GM12878 (cell line): Measurements from ENCODE around the gene CPSF4L. TPM values are rescaled to one million over a fixed set of nuclear protein-coding genes. Genes with fewer than 3 reads are reported as not detected.

ENCODE experiments used
- ATAC-seq: fragments of 200-7000 bp; cut with Tn5 transposase; 3 replicates; pipeline ENCODE4 v1.9.1; 2020; ENCODE audit warnings: mild to moderate bottlenecking, moderate library complexity
- BruUV-seq: library from RNA; stranded (reverse); fragments of 400-500 nt; replicated peaks from 2 replicates; lab custom pipeline; 2021; lab: Mats Ljungman, UMichigan
- CTCF ChIA-PET: fragments of 300-600 bp; sonication (Branson Sonifier 250); formaldehyde crosslinking; extraction: SDS; loops from one replicate; lab custom pipeline; 2021; ENCODE audit warnings: inconsistent platforms; lab: Yijun Ruan, JAX
- POLR2A ChIA-PET: fragments of 350-600 bp; formaldehyde crosslinking; extraction: SDS; loops from one replicate; lab custom pipeline; 2021; ENCODE audit warnings: inconsistent platforms; lab: Charles Lee
- RAD21 ChIA-PET: fragments of 300-600 bp; sonication (Branson Sonifier 250); formaldehyde crosslinking; loops from one replicate; lab custom pipeline; 2023; ENCODE audit warnings: antibody characterized with exemption; ENCODE audit not compliant: unreplicated experiment; lab: Charles Lee
- SMC1A ChIA-PET: fragments of 300-600 bp; sonication (Branson Sonifier 250); formaldehyde crosslinking; loops from one replicate; lab custom pipeline; 2023; ENCODE audit not compliant: unreplicated experiment, uncharacterized antibody; lab: Charles Lee
- DNase-seq: peaks from one replicate; pipeline ENCODE4 v3.0.0-alpha.2; 2011; ENCODE audit warnings: low read depth, low spot score
- FAIRE-seq: peaks from 3 replicates; lab custom pipeline; 2011; peaks lifted over from hg19 to GRCh38; lab: Jason Lieb, UNC
- H2AFZ ChIP-seq: 2 replicates; pipeline ENCODE4 v1.6.0; 2011; ENCODE audit warnings: low read depth, low read length, control low read depth; ENCODE audit not compliant: control insufficient read depth
- H3K27ac ChIP-seq: 2 replicates; pipeline ENCODE4 v1.5.1; 2011; ENCODE audit warnings: control low read depth; ENCODE audit not compliant: control insufficient read depth, insufficient read depth
- H3K27me3 ChIP-seq, 2 experiments: replicated peaks in 1 of 2; 2 replicates each; pipeline versions ENCODE4 v1.6.0 to v1.6.1; 2011; ENCODE audit warnings: low read length in 1 of 2; ENCODE audit not compliant: control insufficient read depth in 2 of 2, insufficient read depth in 2 of 2
- H3K36me3 ChIP-seq, 2 experiments: 2 replicates each; pipeline ENCODE4 v1.5.1; 2011; ENCODE audit warnings: low read length in 1 of 2; ENCODE audit not compliant: control insufficient read depth in 2 of 2, insufficient read depth in 2 of 2
- H3K4me1 ChIP-seq: 2 replicates; pipeline ENCODE4 v1.6.1; 2011; ENCODE audit warnings: mild to moderate bottlenecking, low read length, moderate library complexity, mixed read lengths; ENCODE audit not compliant: control insufficient read depth, insufficient read depth
- H3K4me2 ChIP-seq: 2 replicates; pipeline ENCODE4 v1.6.0; 2011; ENCODE audit warnings: control low read depth; ENCODE audit not compliant: control insufficient read depth, insufficient read depth
- H3K4me3 ChIP-seq: fragments of 200-600 bp; sonication (generic); 2 replicates; pipeline ENCODE4 v1.5.1; 2016
- H3K79me2 ChIP-seq: 2 replicates; pipeline ENCODE4 v1.6.0; 2011; ENCODE audit warnings: low read length; ENCODE audit not compliant: control insufficient read depth, insufficient read depth
- H3K9ac ChIP-seq: 2 replicates; pipeline ENCODE4 v1.8.0; 2011; ENCODE audit warnings: low read length, control low read depth, mixed read lengths; ENCODE audit not compliant: control insufficient read depth, insufficient read depth
- H3K9me3 ChIP-seq: replicated peaks from 3 replicates; pipeline ENCODE4 v1.5.1; 2011; ENCODE audit warnings: mild to moderate bottlenecking, low read length; ENCODE audit not compliant: control insufficient read depth, insufficient read depth
- H4K20me1 ChIP-seq: 2 replicates; pipeline ENCODE4 v1.6.0; 2011; ENCODE audit not compliant: control insufficient read depth, insufficient read depth
- CEBPB ChIP-seq, 2 experiments: fragments of 150-350 bp in 1 of 2; IDR thresholded peaks; 2 replicates each; pipeline ENCODE4 v1.6.1; 2012 to 2014; ENCODE audit warnings: low read depth in 2 of 2, low read length in 2 of 2, borderline replicate concordance in 1 of 2, inconsistent platforms in 1 of 2
- CREM ChIP-seq: IDR thresholded peaks from 2 replicates; pipeline ENCODE4 v1.6.1; 2014; ENCODE audit warnings: antibody characterized with exemption, low read depth
- CTCF ChIP-seq, 3 experiments: IDR thresholded peaks in 2 of 3; conservative IDR thresholded peaks in 1 of 3; 2 replicates each; pipeline ENCODE4 v1.5.1; 2011; ENCODE audit warnings: low read depth in 3 of 3, low read length in 3 of 3, mild to moderate bottlenecking in 3 of 3, control low read depth in 2 of 3, moderate library complexity in 2 of 3, inconsistent platforms in 1 of 3, mixed read lengths in 1 of 3; ENCODE audit not compliant: control insufficient read depth in 2 of 3, insufficient read depth in 1 of 3; ENCODE audit errors: extremely low read depth in 1 of 3
- HDGF ChIP-seq: fragments of 450-650 bp; IDR thresholded peaks from 2 replicates; pipeline ENCODE4 v1.6.1; 2016; ENCODE audit warnings: antibody characterized with exemption
- IRF5 ChIP-seq: fragments of 450-650 bp; IDR thresholded peaks from 2 replicates; pipeline ENCODE4 v1.6.1; 2017; ENCODE audit warnings: borderline replicate concordance
- MAX ChIP-seq: IDR thresholded peaks from 2 replicates; pipeline ENCODE4 v1.6.1; 2012; ENCODE audit warnings: low read depth, low read length, improper control_type of control experiment
- MLLT1 ChIP-seq: fragments of 450-650 bp; IDR thresholded peaks from 2 replicates; pipeline ENCODE4 v1.6.1; 2016; ENCODE audit warnings: mild to moderate bottlenecking
- MYB ChIP-seq: fragments of 150-350 bp; IDR thresholded peaks from 2 replicates; pipeline ENCODE4 v1.6.1; 2014; ENCODE audit warnings: mild to moderate bottlenecking, low read depth, low read length, borderline replicate concordance
- POLR2AphosphoS5 ChIP-seq: IDR thresholded peaks from 2 replicates; pipeline ENCODE4 v1.6.1; 2011; ENCODE audit warnings: mild to moderate bottlenecking, low read length, inconsistent platforms
- PRDM15 ChIP-seq: fragments of 450-650 bp; formaldehyde crosslinking; IDR thresholded peaks from 2 replicates; pipeline ENCODE4 v1.4.0; 2020; ENCODE audit warnings: mild to moderate bottlenecking, moderate library complexity
- RELB ChIP-seq: fragments of 450-650 bp; IDR thresholded peaks from 2 replicates; pipeline ENCODE4 v1.6.1; 2017; ENCODE audit warnings: low read depth, mild to moderate bottlenecking, moderate library complexity
- SMAD5 ChIP-seq: IDR thresholded peaks from 2 replicates; pipeline ENCODE4 v1.6.1; 2016; ENCODE audit warnings: antibody characterized with exemption, low read depth
- WGBS: methylation state at CpG from one replicate; pipeline ENCODE4 v1.1.6; 2016; ENCODE audit warnings: low lambda C conversion rate; ENCODE audit not compliant: insufficient replicate concordance, insufficient coverage; ENCODE audit errors: missing lambda C conversion rate; 5-methylcytosine and 5-hydroxymethylcytosine counted together
- in situ Hi-C: fragments of 300-500 bp; cut with MboI; formaldehyde crosslinking; loops from 9 replicates; pipeline ENCODE4 v1.14.3; 2018; ENCODE audit warnings: mixed read lengths
- intact Hi-C: fragments of 100-400 bp; cut with micrococcal nuclease; formaldehyde crosslinking; loops from one replicate; pipeline ENCODE4 v1.14.2; 2022; ENCODE audit not compliant: unreplicated experiment
- polyA plus RNA-seq, 11 experiments: library from polyadenylated mRNA; depleted of rRNA in 4 of 11; unstranded in 6 of 11; stranded (reverse) in 5 of 11; fragments of >200 nt; fragmentation: Nextera tagmentation in 4 of 11; fragmentation: Illumina TruSeq in 1 of 11; extraction: Ambion mirVana in 4 of 11; extraction: Trizol in 1 of 11; gene quantifications; 1 replicate in 1 of 11; 2 replicates in 10 of 11; pipeline versions ENCODE4 v1.2.1 to v1.2.3, GENCODE V29; 2011 to 2016; ENCODE audit warnings: inconsistent platforms in 2 of 11, missing spikeins in 2 of 11, low read depth in 1 of 11
- total RNA-seq, 4 experiments: library from RNA; depleted of rRNA in 3 of 4; stranded (reverse); fragments of >200 nt in 3 of 4; fragmentation: Illumina TruSeq in 1 of 4; extraction: Trizol in 1 of 4; gene quantifications; 2 replicates each; pipeline versions ENCODE4 v1.2.1 to v1.2.3, GENCODE V29; 2013 to 2021

CPSF4L gene
- total and polyA plus RNA-seq, 10 of the 15 experiments (the other 5 are each of a cell fraction or from before 2014, with no cell fraction given), result not detected

GRCh38 chr17:73281928-73282327, 20.2 kb upstream of the CPSF4L start:
- Histone ChIP-seq H3K9me3 (no peaks in the 10 kb centered on the region), H3K9ac (no peak overlapping the region), H2AFZ (no peak overlapping the region), H3K79me2 (no peaks in the 10 kb centered on the region), H3K27ac (peak overlapping the region; percentile 46), H3K4me1 (peaks cover 17% of the 10 kb centered on the region), H3K27me3 (no peaks in the 10 kb centered on the region), H3K4me2 (peak overlapping the region; percentile 17), H4K20me1 (no peaks in the 10 kb centered on the region), H3K4me3 (no peak overlapping the region), H3K36me3 (peaks cover 3 to 10% of the 10 kb centered on the region in 2 experiments; a peak in 2 of 4 replicates)
- BruUV-seq, result no TSS peak
- DNase-seq, result peak; percentile 76
- peak; percentile 95 for ATAC-seq
- WGBS, result 1% methylated on average over 7 of the region's 7 CpGs
- RAD21 ChIA-PET, result interaction anchor here (0.6 to 3.7 kb wide), 13 partner anchors 9 to 554 kb away, joined by 3 to 27 read pairs (median 5); partner anchors contain the start of genes CDC42EP4 and COG1
- FAIRE-seq, result peak; percentile 74
- intact Hi-C loops, result loop anchor here (1.0 to 2.0 kb wide), 2 partner anchors 29 to 35 kb away; no protein-coding TSS in a partner anchor
- SMC1A ChIA-PET, result interaction anchor here (0.8 to 5.6 kb wide), 16 partner anchors 9 to 88 kb away, joined by 3 to 29 read pairs (median 4); partner anchors contain the start of gene CDC42EP4
- CTCF ChIA-PET, result interaction anchor here (0.7 to 2.4 kb wide), 9 partner anchors 9 to 556 kb away, joined by 3 to 9 read pairs (median 6); no protein-coding TSS in a partner anchor
- in situ Hi-C loops, result no loop called here
- POLR2A ChIA-PET, result interaction anchor here (0.5 to 3.1 kb wide), 8 partner anchors 9 to 125 kb away, joined by 3 to 20 read pairs (median 9); partner anchors contain the start of gene CDC42EP4
- no peak for TF ChIP-seq IRF5
- no peak for TF ChIP-seq CTCF (IDR thresholded peaks at IDR 0.05 in 2 of 3, conservative IDR thresholded peaks at IDR 0.05 in 1 of 3; ENCODE audit: control insufficient read depth in 2 of 3, extremely low read depth in 1 of 3, insufficient read depth in 1 of 3, low read depth in 3 of 3, low read length in 3 of 3)
- TF ChIP-seq CREM, result no peak
- no peak for TF ChIP-seq MYB
- no peak for TF ChIP-seq CEBPB (IDR thresholded peaks at IDR 0.05; ENCODE audit: borderline replicate concordance in 1 of 2, low read depth in 2 of 2, low read length in 2 of 2)
- TF ChIP-seq SMAD5, result no peak
- no peak for TF ChIP-seq HDGF
- TF ChIP-seq MLLT1, result no peak
- no peak for TF ChIP-seq MAX
- peak; percentile 89 for TF ChIP-seq RELB
- no peak for TF ChIP-seq POLR2AphosphoS5
- no peak for TF ChIP-seq PRDM15
